RWPE1 (cell line): Measurements from ENCODE around the gene CAPN11.
"Not testable (repeated sequence)": the region's sequence is repeated elsewhere in the genome, so short reads cannot be mapped to it uniquely, and the experiment has no call there.

Source experiments
- CTCF ChIA-PET: fragments of 350-600 bp; sonication (Branson Sonifier 250); formaldehyde crosslinking; extraction: SDS; loops from one replicate; lab custom pipeline; 2021; lab: Yijun Ruan, JAX
- POLR2A ChIA-PET: fragments of 400-600 bp; formaldehyde crosslinking; extraction: SDS; loops from one replicate; lab custom pipeline; 2020; ENCODE audit warnings: antibody characterized with exemption; ENCODE audit not compliant: low non-redundant PET; lab: Yijun Ruan, JAX
- DNase-seq: peaks from one replicate; pipeline ENCODE4 v3.0.0; 2012; ENCODE audit warnings: low spot score
- H3K27ac ChIP-seq: fragments of 450-650 bp; 2 replicates; pipeline ENCODE4 v1.5.1; 2017
- TF ChIP-seq, protein P1 (sequence below): fragments of 450-650 bp; conservative IDR thresholded peaks from 2 replicates; pipeline ENCODE4 v1.5.1; 2017; ENCODE audit warnings: low read depth, mild to moderate bottlenecking

Gene CAPN11

GRCh38 chr6:44135173-44135758 lies 23.4 kb upstream of the CAPN11 start:
- ChIA-PET CTCF (interaction anchor here (0.9 kb wide), 1 partner anchor 45 kb away, joined by 4 read pairs; no protein-coding TSS in a partner anchor), POLR2A (no interaction called here)
- TF ChIP-seq, protein P1, sequence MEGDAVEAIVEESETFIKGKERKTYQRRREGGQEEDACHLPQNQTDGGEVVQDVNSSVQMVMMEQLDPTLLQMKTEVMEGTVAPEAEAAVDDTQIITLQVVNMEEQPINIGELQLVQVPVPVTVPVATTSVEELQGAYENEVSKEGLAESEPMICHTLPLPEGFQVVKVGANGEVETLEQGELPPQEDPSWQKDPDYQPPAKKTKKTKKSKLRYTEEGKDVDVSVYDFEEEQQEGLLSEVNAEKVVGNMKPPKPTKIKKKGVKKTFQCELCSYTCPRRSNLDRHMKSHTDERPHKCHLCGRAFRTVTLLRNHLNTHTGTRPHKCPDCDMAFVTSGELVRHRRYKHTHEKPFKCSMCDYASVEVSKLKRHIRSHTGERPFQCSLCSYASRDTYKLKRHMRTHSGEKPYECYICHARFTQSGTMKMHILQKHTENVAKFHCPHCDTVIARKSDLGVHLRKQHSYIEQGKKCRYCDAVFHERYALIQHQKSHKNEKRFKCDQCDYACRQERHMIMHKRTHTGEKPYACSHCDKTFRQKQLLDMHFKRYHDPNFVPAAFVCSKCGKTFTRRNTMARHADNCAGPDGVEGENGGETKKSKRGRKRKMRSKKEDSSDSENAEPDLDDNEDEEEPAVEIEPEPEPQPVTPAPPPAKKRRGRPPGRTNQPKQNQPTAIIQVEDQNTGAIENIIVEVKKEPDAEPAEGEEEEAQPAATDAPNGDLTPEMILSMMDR: no peak
- peak overlapping the region; percentile 8; the same call in 1 of the 2 replicates for H3K27ac ChIP-seq
- DNase-seq: no peak

GRCh38 chr6:44135875-44136274 lies 22.7 kb upstream of the CAPN11 start:
- no peak for DNase-seq
- ChIA-PET CTCF (interaction anchor here (0.9 kb wide), 1 partner anchor 45 kb away, joined by 4 read pairs; no protein-coding TSS in a partner anchor), POLR2A (no interaction called here)
- TF ChIP-seq, protein P1: no peak
- no peak overlapping the region for H3K27ac ChIP-seq

DNA sequence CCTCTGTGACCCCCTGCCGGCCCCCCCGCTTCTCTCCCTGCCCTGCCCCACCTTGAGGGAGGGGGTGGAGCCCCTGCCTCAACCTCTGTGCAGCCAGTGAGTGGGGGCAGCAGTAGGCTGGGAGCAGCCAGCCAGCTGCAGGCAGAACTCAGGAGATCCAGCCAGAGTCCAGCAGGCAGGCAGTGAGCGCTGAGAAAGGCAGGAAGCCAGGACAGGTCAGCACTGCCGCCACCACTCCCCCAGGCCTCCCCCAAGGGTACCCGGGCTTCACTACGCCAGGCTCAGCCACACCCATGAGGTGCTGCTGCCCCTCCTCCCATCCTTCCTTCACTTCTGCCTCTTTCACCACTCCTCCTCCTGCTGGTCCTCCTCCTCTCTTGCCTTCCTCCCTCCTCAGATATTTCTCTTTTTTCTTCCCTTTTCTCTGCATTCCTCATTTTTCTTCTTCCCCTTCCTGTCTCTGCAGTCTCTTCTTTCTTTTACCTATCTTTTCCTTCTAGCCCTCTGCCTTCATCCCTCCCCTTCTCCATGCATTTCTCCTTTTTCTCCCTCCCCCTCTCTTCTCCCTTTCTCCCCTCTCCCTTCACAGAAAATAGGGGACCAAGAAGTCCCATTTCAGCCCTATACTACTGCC lies 19.8 kb upstream of the CAPN11 start:
- peak overlapping the region; percentile 24; the same call in 1 of the 2 replicates for H3K27ac ChIP-seq
- ChIA-PET POLR2A (no interaction called here), CTCF (no interaction called here)
- DNase-seq: no peak
- TF ChIP-seq, protein P1: no peak

DNA sequence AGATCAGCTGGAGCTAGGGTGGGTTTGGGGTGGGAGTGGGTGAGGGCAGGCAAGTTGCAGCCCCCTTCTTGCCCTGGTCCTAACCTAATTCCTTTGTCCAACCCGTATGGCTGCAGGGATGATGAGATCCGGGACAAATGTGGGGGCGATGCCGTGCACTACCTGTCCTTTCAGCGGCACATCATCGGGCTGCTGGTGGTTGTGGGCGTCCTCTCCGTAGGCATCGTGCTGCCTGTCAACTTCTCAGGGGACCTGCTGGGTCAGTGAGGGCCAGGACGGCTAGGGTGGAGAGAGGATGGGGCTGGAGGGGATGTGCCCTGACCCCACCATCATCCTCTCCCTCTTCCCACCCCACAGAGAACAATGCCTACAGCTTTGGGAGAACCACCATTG lies 19.3 kb upstream of the CAPN11 start:
- TF ChIP-seq, protein P1: no peak
- no peak overlapping the region for H3K27ac ChIP-seq
- CTCF ChIA-PET: no interaction called here
- POLR2A ChIA-PET: no interaction called here
- DNase-seq: no peak

DNA sequence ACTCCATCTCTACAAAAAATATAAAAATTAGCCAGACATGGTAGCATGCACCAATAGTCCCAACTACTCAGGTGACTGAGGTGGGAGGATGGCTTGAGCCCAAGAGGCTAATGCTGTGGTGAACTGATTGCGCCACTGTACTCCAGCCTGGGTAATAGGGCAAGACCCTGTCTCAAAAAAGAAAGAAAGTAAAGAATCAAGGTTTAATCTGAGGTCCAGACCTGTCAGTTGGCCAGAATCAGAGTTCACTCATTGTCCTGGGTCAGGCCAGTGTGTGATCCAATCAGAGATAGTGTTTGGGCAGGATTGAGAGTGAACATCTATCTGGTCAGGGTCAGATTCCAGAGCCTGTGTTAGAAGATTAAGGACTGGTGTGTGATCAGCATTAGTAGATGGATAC lies 15.8 kb upstream of the CAPN11 start:
- no peak for DNase-seq
- CTCF ChIA-PET: interaction anchor here (0.8 kb wide), 1 partner anchor 95 kb away, joined by 4 read pairs; no protein-coding TSS in a partner anchor
- TF ChIP-seq, protein P1: no peak
- POLR2A ChIA-PET: no interaction called here
- H3K27ac ChIP-seq: no peak overlapping the region

GRCh38 chr6:44143731-44144130 lies 14.9 kb upstream of the CAPN11 start:
- H3K27ac ChIP-seq: no peak overlapping the region
- ChIA-PET POLR2A (interaction anchor here (0.7 kb wide), 1 partner anchor 34 kb away, joined by 3 read pairs; no protein-coding TSS in a partner anchor), CTCF (interaction anchor here (0.7 to 0.8 kb wide), 2 partner anchors 15 to 94 kb away, joined by 3 to 4 read pairs; no protein-coding TSS in a partner anchor)
- TF ChIP-seq, protein P1: no peak
- no peak for DNase-seq

- DNase-seq, H3K27ac ChIP-seq, POLR2A ChIA-PET: not testable (repeated sequence)
- CTCF ChIA-PET: interaction anchor here (0.6 to 1.1 kb wide), 3 partner anchors 15 to 204 kb away, joined by 3 to 7 read pairs (median 5); no protein-coding TSS in a partner anchor
These were observed 14.1 kb upstream of the CAPN11 start for GRCh38 chr6:44144536-44144935.
